ENCODE measurements around the gene RREB1. TPM values are rescaled to one million over a fixed set of nuclear protein-coding genes. Genes with fewer than 3 reads are reported as not detected.

RREB1 gene
- total and polyA plus RNA-seq, 2 donors: 9.2 to 13.3 TPM

DNA sequence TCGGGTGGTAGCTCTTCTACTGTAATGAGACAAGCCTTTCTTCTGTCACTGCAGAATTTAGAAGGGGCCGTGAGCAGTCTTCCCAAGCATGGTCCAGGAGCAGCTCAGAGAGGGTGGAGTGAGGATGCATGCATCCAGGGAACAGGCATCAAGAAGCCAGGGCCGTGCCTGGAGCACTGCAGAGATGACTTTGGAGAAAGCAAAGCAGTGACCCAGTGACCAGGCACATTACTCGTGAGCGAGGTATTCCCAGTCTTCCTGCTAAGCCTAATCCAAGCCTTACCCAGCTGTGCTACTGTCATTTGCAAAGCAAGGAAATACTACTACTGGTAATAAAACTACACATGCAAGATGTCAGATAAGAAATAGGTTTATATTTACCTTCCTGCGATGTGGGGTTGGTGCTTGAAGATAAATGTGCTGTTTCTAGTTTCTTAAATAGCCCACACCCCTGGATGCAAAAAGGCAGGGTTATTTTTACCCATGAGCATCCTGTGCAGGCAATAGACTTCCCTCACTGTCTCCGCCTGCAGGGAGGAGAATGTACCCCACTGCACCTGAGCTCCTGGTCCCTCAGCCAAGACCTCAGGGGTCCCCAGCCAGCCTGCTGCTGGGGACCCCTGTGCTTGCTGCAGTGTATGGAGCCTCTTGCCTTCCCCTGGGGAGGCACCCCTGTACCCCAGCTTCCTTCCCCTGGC, 142.3 kb downstream of the RREB1 start:
- Histone ChIP-seq H3K9me3 (ENCODE audit: control insufficient read depth in 2 of 2, insufficient read depth in 1 of 2, low read length in 1 of 2) (no peaks in the 10 kb centered on the region), H3K27me3 (ENCODE audit: control insufficient read depth in 2 of 2, insufficient read depth in 1 of 2, low read length in 1 of 2) (no peaks in the 10 kb centered on the region), H3K4me1 (ENCODE audit: control insufficient read depth in 2 of 2, insufficient read depth in 2 of 2, low read length in 2 of 2) (no peaks in the 10 kb centered on the region), H3K27ac (ENCODE audit: low read depth in 1 of 2, low read length in 1 of 2) (no peak overlapping the region), H3K36me3 (ENCODE audit: control insufficient read depth in 2 of 2, insufficient read depth in 2 of 2, low read length in 1 of 2) (peaks cover 51 to 58% of the 10 kb centered on the region in 2 donors), H3K4me3 (ENCODE audit: low read length in 2 of 2) (no peak overlapping the region)
- no peak for DNase-seq (ENCODE audit: low read depth in 6 of 9, low spot score in 9 of 9)
- 87% methylated on average over 7 of the region's 7 CpGs for WGBS

DNA sequence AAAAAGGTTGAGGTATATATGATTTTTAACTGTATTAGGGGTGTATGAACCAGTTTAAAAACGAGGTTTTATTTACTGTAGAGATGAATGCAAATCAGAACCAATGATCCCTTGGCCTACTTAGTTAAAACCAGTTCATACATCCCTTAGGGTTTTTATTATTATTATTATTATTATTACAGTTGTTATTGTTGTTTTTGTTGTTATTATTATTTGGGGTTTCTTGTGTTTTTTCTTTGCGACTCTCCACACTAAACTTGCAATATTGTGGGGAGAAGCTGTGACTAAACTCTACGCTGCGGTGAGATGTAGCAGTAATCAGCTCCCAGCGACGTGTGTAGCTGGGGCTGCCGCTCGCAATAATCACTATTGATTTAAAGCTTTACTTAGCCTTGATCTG, 143.1 kb downstream of the RREB1 start:
- no peak for DNase-seq (ENCODE audit: low read depth in 6 of 9, low spot score in 9 of 9)

DNA sequence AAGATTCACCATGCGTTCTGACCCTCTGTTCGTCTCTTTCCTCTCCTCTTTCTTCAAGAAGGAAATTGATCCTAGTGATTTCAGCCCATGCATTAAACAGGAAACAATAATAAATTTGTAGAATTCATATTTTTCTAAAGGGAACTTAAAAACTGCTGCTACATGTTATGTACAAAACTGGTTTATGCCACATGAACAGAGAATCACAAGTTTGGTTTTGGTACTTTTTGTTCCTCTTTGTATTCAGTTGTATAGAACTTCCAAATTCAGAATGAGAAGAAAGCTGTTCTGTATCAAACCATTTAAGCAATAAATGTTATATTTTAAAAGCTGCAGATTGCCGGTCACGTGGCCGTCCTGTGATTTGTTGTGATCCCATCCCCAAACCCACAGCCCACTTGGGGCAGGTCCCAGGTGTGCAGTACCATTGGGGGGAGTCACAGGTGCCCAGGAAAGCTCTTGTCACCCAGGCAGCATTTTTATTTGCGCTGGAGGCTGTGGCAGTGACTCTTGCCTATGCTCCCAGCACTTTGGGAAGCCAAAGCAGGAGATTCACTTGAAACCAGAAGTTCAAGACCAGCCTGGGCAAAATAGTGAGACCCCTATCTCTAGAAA, 144.0 kb downstream of the RREB1 start:
- 95% methylated on average over 6 of the region's 6 CpGs for WGBS
- H3K4me3 ChIP-seq (ENCODE audit: low read length in 2 of 2): no peak overlapping the region
- no peaks in the 10 kb centered on the region for H3K4me1 ChIP-seq (ENCODE audit: control insufficient read depth in 2 of 2, insufficient read depth in 2 of 2, low read length in 2 of 2)
- peaks cover 37 to 49% of the 10 kb centered on the region in 2 donors for H3K36me3 ChIP-seq (ENCODE audit: control insufficient read depth in 2 of 2, insufficient read depth in 2 of 2, low read length in 1 of 2)
- no peaks in the 10 kb centered on the region for H3K27me3 ChIP-seq (ENCODE audit: control insufficient read depth in 2 of 2, insufficient read depth in 1 of 2, low read length in 1 of 2)
- H3K9me3 ChIP-seq (ENCODE audit: control insufficient read depth in 2 of 2, insufficient read depth in 1 of 2, low read length in 1 of 2): peaks cover 0 to 6% of the 10 kb centered on the region in 2 donors
- H3K27ac ChIP-seq (ENCODE audit: low read depth in 1 of 2, low read length in 1 of 2): no peak overlapping the region
- DNase-seq (ENCODE audit: low read depth in 6 of 9, low spot score in 9 of 9): no peak

More for the DNA sequence above, 143.1 kb downstream of the RREB1 start:
- no peak overlapping the region for H3K4me3 ChIP-seq (ENCODE audit: low read length in 2 of 2)
- H3K4me1 ChIP-seq (ENCODE audit: control insufficient read depth in 2 of 2, insufficient read depth in 2 of 2, low read length in 2 of 2): no peaks in the 10 kb centered on the region
- H3K27me3 ChIP-seq (ENCODE audit: control insufficient read depth in 2 of 2, insufficient read depth in 1 of 2, low read length in 1 of 2): no peaks in the 10 kb centered on the region
- no peak overlapping the region for H3K27ac ChIP-seq (ENCODE audit: low read depth in 1 of 2, low read length in 1 of 2)
- H3K36me3 ChIP-seq (ENCODE audit: control insufficient read depth in 2 of 2, insufficient read depth in 2 of 2, low read length in 1 of 2): peaks cover 46 to 58% of the 10 kb centered on the region in 2 donors
- H3K9me3 ChIP-seq (ENCODE audit: control insufficient read depth in 2 of 2, insufficient read depth in 1 of 2, low read length in 1 of 2): peaks cover 0 to under 1% of the 10 kb centered on the region in 2 donors
- WGBS: 98% methylated on average over 8 of the region's 8 CpGs

DNA sequence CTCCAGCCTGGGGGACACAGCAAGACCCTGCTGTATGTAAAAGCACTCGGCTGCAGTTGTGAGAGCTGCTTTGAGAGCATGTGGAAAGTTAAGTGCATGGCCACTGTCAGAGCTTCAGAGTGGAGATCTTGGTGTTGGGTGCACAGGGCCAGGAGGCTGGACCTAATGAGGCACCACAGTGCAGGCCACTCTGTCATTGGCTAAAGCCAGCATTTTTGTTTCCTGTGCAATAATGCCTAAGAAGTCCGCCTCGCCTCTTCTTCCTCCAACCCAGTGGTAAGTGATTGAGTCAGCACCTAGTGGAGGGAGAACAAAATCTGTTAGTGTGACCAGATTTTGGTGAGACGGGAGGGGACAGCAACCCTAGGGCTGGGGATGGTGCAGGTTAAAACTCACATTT, 144.6 kb downstream of the RREB1 start:
- H3K4me3 ChIP-seq (ENCODE audit: low read length in 2 of 2): no peak overlapping the region
- H3K36me3 ChIP-seq (ENCODE audit: control insufficient read depth in 2 of 2, insufficient read depth in 2 of 2, low read length in 1 of 2): peaks cover 31 to 43% of the 10 kb centered on the region in 2 donors
- 97% methylated on average over 4 of the region's 4 CpGs for WGBS
- no peak overlapping the region for H3K27ac ChIP-seq (ENCODE audit: low read depth in 1 of 2, low read length in 1 of 2)
- no peak for DNase-seq (ENCODE audit: low read depth in 6 of 9, low spot score in 9 of 9)
- H3K9me3 ChIP-seq (ENCODE audit: control insufficient read depth in 2 of 2, insufficient read depth in 1 of 2, low read length in 1 of 2): peaks cover 0 to 6% of the 10 kb centered on the region in 2 donors
- H3K27me3 ChIP-seq (ENCODE audit: control insufficient read depth in 2 of 2, insufficient read depth in 1 of 2, low read length in 1 of 2): no peaks in the 10 kb centered on the region
- H3K4me1 ChIP-seq (ENCODE audit: control insufficient read depth in 2 of 2, insufficient read depth in 2 of 2, low read length in 2 of 2): no peaks in the 10 kb centered on the region

DNA sequence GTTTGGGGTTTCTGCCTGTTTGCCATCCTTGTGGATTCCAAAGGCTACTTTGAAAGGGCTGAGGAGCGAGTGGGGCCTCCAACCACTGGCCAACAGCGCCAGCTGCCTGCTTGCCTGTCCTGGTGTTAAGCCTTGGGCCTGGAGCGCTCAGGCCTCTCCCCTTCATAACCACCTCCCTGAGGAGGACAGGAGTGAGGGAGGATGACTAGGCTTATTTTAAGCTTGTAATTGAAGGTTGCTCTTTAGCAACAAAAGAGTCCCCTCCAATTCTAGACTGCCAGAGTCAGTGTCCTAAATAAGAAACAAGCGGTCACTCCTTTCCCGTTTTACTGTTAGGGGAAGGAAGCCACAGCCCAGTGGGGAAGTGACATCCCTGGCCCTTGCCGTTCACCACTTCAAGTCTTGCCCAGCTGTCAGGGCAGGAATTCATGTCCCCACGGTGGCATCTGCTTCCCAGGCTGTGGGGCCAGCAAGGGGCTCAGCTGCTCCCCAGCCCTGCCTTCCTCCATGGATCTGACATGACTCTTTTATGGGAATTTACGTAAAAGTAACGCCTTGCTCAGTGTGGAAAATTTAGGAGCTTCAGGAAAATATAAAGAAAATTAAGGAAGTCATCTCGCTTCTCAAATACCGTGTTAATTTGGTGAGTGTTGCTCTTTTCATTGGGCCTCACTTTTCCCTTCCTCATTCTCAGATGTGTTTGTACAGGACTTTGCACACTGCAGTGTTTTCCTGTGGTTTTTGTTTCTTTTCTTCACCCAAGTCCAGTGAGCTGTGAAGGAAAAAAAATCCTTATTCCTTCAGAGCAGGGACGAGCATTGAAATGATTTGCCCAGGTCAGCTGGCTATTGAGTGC, 147.4 kb downstream of the RREB1 start:
- no peak for DNase-seq (ENCODE audit: low read depth in 6 of 9, low spot score in 9 of 9)
- 57% methylated on average over 12 of the region's 12 CpGs for WGBS
- Histone ChIP-seq H3K27me3 (ENCODE audit: control insufficient read depth in 2 of 2, insufficient read depth in 1 of 2, low read length in 1 of 2) (peaks cover 0 to 6% of the 10 kb centered on the region in 2 donors), H3K4me1 (ENCODE audit: control insufficient read depth in 2 of 2, insufficient read depth in 2 of 2, low read length in 2 of 2) (no peaks in the 10 kb centered on the region), H3K4me3 (ENCODE audit: low read length in 2 of 2) (no peak overlapping the region), H3K9me3 (ENCODE audit: control insufficient read depth in 2 of 2, insufficient read depth in 1 of 2, low read length in 1 of 2) (peaks cover 0 to 6% of the 10 kb centered on the region in 2 donors), H3K27ac (ENCODE audit: low read depth in 1 of 2, low read length in 1 of 2) (peak overlapping the region in 1 of 2 donors; percentile 3), H3K36me3 (ENCODE audit: control insufficient read depth in 2 of 2, insufficient read depth in 2 of 2, low read length in 1 of 2) (peaks cover 4 to 14% of the 10 kb centered on the region in 2 donors)

DNA sequence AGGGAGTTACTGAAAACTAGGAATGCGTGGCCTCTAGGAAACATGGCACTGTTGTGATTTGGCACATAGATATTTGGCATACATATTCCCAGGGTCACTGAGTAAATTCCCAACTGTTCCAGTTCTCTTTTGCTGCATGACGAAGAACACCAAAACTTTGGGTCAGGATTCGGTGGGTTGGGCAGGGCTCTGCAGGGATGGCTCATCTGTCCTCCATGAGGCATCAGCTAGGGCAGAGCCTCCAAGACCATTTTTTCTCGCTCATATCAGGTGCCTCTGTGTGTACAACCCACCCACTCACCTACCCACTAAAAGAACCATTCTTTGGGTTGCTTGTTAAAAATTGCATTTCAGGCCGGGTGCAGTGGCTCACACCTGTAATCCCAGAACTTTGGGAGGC, 148.2 kb downstream of the RREB1 start:
- Histone ChIP-seq H3K4me1 (ENCODE audit: control insufficient read depth in 2 of 2, insufficient read depth in 2 of 2, low read length in 2 of 2) (peaks cover 3 to 6% of the 10 kb centered on the region in 2 donors), H3K36me3 (ENCODE audit: control insufficient read depth in 2 of 2, insufficient read depth in 2 of 2, low read length in 1 of 2) (peaks cover 0 to 8% of the 10 kb centered on the region in 2 donors), H3K4me3 (ENCODE audit: low read length in 2 of 2) (no peak overlapping the region), H3K27ac (ENCODE audit: low read depth in 1 of 2, low read length in 1 of 2) (peak overlapping the region in 1 of 2 donors; percentile 3), H3K9me3 (ENCODE audit: control insufficient read depth in 2 of 2, insufficient read depth in 1 of 2, low read length in 1 of 2) (peaks cover 0 to 6% of the 10 kb centered on the region in 2 donors), H3K27me3 (ENCODE audit: control insufficient read depth in 2 of 2, insufficient read depth in 1 of 2, low read length in 1 of 2) (peaks cover 0 to 13% of the 10 kb centered on the region in 2 donors)
- WGBS: 98% methylated on average over 5 of the region's 5 CpGs
- DNase-seq (ENCODE audit: low read depth in 6 of 9, low spot score in 9 of 9): no peak

DNA sequence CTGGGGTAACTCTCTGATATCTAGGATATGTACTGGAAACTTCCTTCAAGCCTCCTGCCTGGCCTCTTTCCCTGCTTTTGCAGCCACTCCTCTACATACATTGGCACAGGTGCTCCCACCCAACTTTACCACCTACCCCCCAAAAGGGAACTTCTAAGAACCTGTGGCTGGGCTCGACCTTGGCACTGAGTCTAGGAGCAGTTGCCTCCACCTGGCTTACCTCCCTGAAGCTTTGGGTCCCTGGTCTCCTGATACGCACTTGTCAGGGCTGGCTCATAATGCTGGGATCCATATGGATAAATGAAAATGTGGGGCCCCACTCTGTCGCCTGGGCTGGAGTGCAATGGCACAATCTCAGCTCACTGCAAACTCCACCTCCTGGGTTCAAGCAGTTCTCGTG, 149.0 kb downstream of the RREB1 start:
- no peak overlapping the region for H3K27ac ChIP-seq (ENCODE audit: low read depth in 1 of 2, low read length in 1 of 2)

DNA sequence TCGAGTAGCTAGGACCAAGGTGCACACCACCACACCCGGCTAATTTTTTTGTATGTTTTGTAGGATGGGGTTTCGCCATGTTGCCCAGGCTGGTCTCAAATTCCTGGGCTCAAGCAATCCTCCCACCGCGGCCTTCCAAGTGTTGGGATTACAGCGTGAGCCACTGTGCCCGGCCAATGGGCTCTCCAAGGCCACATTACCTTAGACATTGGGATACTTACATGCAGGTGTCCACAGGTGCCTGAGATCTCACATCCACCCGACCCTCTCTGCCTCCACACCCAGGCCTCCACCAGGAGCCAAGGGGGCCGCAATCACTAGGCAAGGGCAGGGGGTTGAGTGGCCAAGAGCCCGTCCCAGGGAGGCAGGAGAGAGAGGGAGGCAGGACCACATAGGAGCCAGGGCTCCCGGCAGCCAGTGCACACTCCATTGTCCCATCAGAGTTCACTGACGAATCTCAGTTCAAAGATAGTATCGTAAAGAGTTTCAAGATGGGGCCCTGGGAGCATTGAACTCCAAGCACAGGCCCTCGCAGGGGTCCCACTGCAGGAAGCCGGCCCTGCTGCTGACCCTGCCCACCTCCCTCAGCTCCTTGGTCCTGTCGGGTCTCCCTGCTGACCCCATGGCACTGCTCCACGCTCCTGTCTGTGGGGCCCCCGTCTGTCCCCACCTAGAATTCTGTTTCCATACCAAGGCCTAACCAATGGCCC, 149.9 kb downstream of the RREB1 start:
- Histone ChIP-seq H3K9me3 (ENCODE audit: control insufficient read depth in 2 of 2, insufficient read depth in 1 of 2, low read length in 1 of 2) (peaks cover 0 to 6% of the 10 kb centered on the region in 2 donors), H3K27ac (ENCODE audit: low read depth in 1 of 2, low read length in 1 of 2) (no peak overlapping the region), H3K4me1 (ENCODE audit: control insufficient read depth in 2 of 2, insufficient read depth in 2 of 2, low read length in 2 of 2) (peaks cover 8 to 17% of the 10 kb centered on the region in 2 donors), H3K27me3 (ENCODE audit: control insufficient read depth in 2 of 2, insufficient read depth in 1 of 2, low read length in 1 of 2) (peaks cover 0 to 26% of the 10 kb centered on the region in 2 donors), H3K36me3 (ENCODE audit: control insufficient read depth in 2 of 2, insufficient read depth in 2 of 2, low read length in 1 of 2) (no peaks in the 10 kb centered on the region), H3K4me3 (ENCODE audit: low read length in 2 of 2) (no peak overlapping the region)
- no peak for DNase-seq (ENCODE audit: low read depth in 6 of 9, low spot score in 9 of 9)
- 98% methylated on average over 18 of the region's 18 CpGs for WGBS

More for the DNA sequence above, 149.0 kb downstream of the RREB1 start:
- H3K27me3 ChIP-seq (ENCODE audit: control insufficient read depth in 2 of 2, insufficient read depth in 1 of 2, low read length in 1 of 2): peaks cover 0 to 22% of the 10 kb centered on the region in 2 donors
- whole genome bisulfite sequencing: 95% methylated on average over 4 of the region's 4 CpGs
- no peak overlapping the region for H3K4me3 ChIP-seq (ENCODE audit: low read length in 2 of 2)
- peaks cover 8 to 14% of the 10 kb centered on the region in 2 donors for H3K4me1 ChIP-seq (ENCODE audit: control insufficient read depth in 2 of 2, insufficient read depth in 2 of 2, low read length in 2 of 2)
- peaks cover 0 to 3% of the 10 kb centered on the region in 2 donors for H3K36me3 ChIP-seq (ENCODE audit: control insufficient read depth in 2 of 2, insufficient read depth in 2 of 2, low read length in 1 of 2)
- peaks cover 0 to 6% of the 10 kb centered on the region in 2 donors for H3K9me3 ChIP-seq (ENCODE audit: control insufficient read depth in 2 of 2, insufficient read depth in 1 of 2, low read length in 1 of 2)
- no peak for DNase-seq (ENCODE audit: low read depth in 6 of 9, low spot score in 9 of 9)
